B cell (primary cell): ENCODE results near the gene B4GALNT3. TPM values are rescaled to one million over a fixed set of nuclear protein-coding genes. Genes with fewer than 3 reads are reported as not detected.

ENCODE experiments used
- ATAC-seq: fragments of 200-7000 bp; cut with Tn5 transposase; one replicate; pipeline ENCODE4 v1.10.0; 2021; ENCODE audit warnings: low read depth, mild to moderate bottlenecking, moderate number of reproducible peaks, moderate library complexity
- CTCF ChIA-PET: fragments of 350-600 bp; sonication (Branson Sonifier 250); formaldehyde crosslinking; loops from one replicate; lab custom pipeline; 2021; ENCODE audit warnings: antibody characterized with exemption, inconsistent platforms; lab: Charles Lee
- POLR2A ChIA-PET: fragments of 350-600 bp; sonication (Branson Sonifier 250); formaldehyde crosslinking; loops from one replicate; lab custom pipeline; 2021; ENCODE audit warnings: antibody characterized with exemption; lab: Charles Lee
- DNase-seq: peaks from one replicate; pipeline ENCODE4 v3.0.0; 2013
- H2AFZ ChIP-seq: 2 replicates; pipeline ENCODE4 v1.6.1; 2012; ENCODE audit warnings: mild to moderate bottlenecking, low read depth, low read length; ENCODE audit not compliant: insufficient read depth, poor library complexity, severe bottlenecking
- H3K27ac ChIP-seq, 2 donors: 1 replicate in 1 of 2; 2 replicates in 1 of 2; pipeline ENCODE4 v1.5.1; 2012 to 2013; ENCODE audit warnings: low read length in 2 of 2, mild to moderate bottlenecking in 2 of 2, moderate library complexity in 1 of 2
- H3K27me3 ChIP-seq, 4 experiments: fragments of 200-600 bp in 1 of 4; sonication (generic) in 1 of 4; replicated peaks in 1 of 4; 1 replicate in 2 of 4; 2 replicates in 2 of 4; pipeline versions ENCODE4 v1.6.1 to v1.7.0; 2013 to 2016; ENCODE audit warnings: low read length in 3 of 4, mild to moderate bottlenecking in 2 of 4, mixed read lengths in 1 of 4, moderate library complexity in 1 of 4; ENCODE audit not compliant: insufficient read depth in 4 of 4, control insufficient read depth in 3 of 4; ENCODE audit errors: control extremely low read depth in 1 of 4
- H3K36me3 ChIP-seq, 2 experiments: replicated peaks in 1 of 2; 1 replicate in 1 of 2; 2 replicates in 1 of 2; pipeline versions ENCODE4 v1.6.1 to v1.7.1; 2013; ENCODE audit warnings: low read length in 1 of 2; ENCODE audit not compliant: insufficient read depth in 2 of 2, control insufficient read depth in 1 of 2; ENCODE audit errors: control extremely low read depth in 1 of 2, extremely low read depth in 1 of 2
- H3K4me1 ChIP-seq, 2 donors: fragments of 200-600 bp in 1 of 2; sonication (generic) in 1 of 2; 1 replicate in 1 of 2; 2 replicates in 1 of 2; pipeline versions ENCODE4 v1.5.1 to v1.6.1; 2013 to 2017; ENCODE audit warnings: low read length in 2 of 2; ENCODE audit not compliant: control insufficient read depth in 2 of 2, insufficient read depth in 2 of 2
- H3K4me2 ChIP-seq: replicated peaks from 2 replicates; pipeline ENCODE3; 2012; ENCODE audit warnings: mild to moderate bottlenecking, low read depth, low read length; ENCODE audit not compliant: poor library complexity, severe bottlenecking
- H3K4me3 ChIP-seq, 5 experiments: fragments of 200-600 bp in 1 of 5; sonication (generic) in 1 of 5; 1 replicate in 3 of 5; 2 replicates in 2 of 5; pipeline versions ENCODE4 v1.5.1 to v1.7.0; 2011 to 2016; ENCODE audit warnings: low read length in 4 of 5, mild to moderate bottlenecking in 4 of 5, low read depth in 2 of 5, control low read depth in 1 of 5, moderate library complexity in 1 of 5; ENCODE audit not compliant: insufficient read depth in 1 of 5; ENCODE audit errors: control extremely low read depth in 1 of 5, extremely low read depth in 1 of 5
- H3K79me2 ChIP-seq: fragments of 200-600 bp; sonication (generic); one replicate; pipeline ENCODE4 v1.6.0; 2016; ENCODE audit warnings: low read length; ENCODE audit not compliant: control insufficient read depth, insufficient read depth
- H3K9ac ChIP-seq: fragments of 200-600 bp; sonication (generic); 2 replicates; pipeline ENCODE4 v1.6.1; 2017; ENCODE audit warnings: mild to moderate bottlenecking, low read length, moderate library complexity
- H3K9me3 ChIP-seq, 3 donors: one replicate each; pipeline versions ENCODE4 v1.6.1 to v1.7.1; 2013; ENCODE audit warnings: low read length in 2 of 3; ENCODE audit not compliant: control insufficient read depth in 2 of 3, insufficient read depth in 1 of 3; ENCODE audit errors: control extremely low read depth in 1 of 3
- H4K20me1 ChIP-seq: 2 replicates; pipeline ENCODE4 v1.6.0; 2012; ENCODE audit warnings: mild to moderate bottlenecking, low read length; ENCODE audit not compliant: insufficient read depth, control insufficient read depth, poor library complexity, severe bottlenecking
- H3K27ac Mint-ChIP-seq: one replicate; pipeline ENCODE4 v1.8.0; 2021; ENCODE audit warnings: mixed read lengths
- H3K27me3 Mint-ChIP-seq: one replicate; pipeline ENCODE4 v1.8.0; 2021; ENCODE audit warnings: mixed read lengths
- H3K4me1 Mint-ChIP-seq: one replicate; pipeline ENCODE4 v1.8.0; 2021; ENCODE audit warnings: mixed read lengths
- H3K4me3 Mint-ChIP-seq: one replicate; pipeline ENCODE4 v1.8.0; 2021; ENCODE audit warnings: mixed read lengths
- H3K9me3 Mint-ChIP-seq: one replicate; pipeline ENCODE4 v1.8.0; 2022; ENCODE audit warnings: mixed read lengths; ENCODE audit not compliant: insufficient read depth
- CTCF ChIP-seq: fragments of 200-600 bp; IDR thresholded peaks from one replicate; pipeline ENCODE4 v1.8.0; 2022; ENCODE audit warnings: antibody characterized with exemption, mild to moderate bottlenecking
- EZH2 ChIP-seq: IDR thresholded peaks from 2 replicates; pipeline ENCODE4 v1.6.1; 2012; ENCODE audit warnings: borderline replicate concordance, low read depth, mild to moderate bottlenecking, moderate library complexity, low read length; ENCODE audit not compliant: insufficient read depth, poor library complexity, severe bottlenecking
- WGBS: methylation state at CpG from one replicate; pipeline ENCODE4 v1.1.5; 2013; ENCODE audit warnings: missing lambda C conversion rate; ENCODE audit not compliant: insufficient coverage; 5-methylcytosine and 5-hydroxymethylcytosine counted together
- intact Hi-C: fragments of 100-400 bp; cut with micrococcal nuclease; formaldehyde crosslinking; loops from one replicate; pipeline ENCODE4 v1.10.0; 2022
- polyA plus RNA-seq: library from polyadenylated mRNA; depleted of rRNA; stranded (reverse); fragments of >200 nt; gene quantifications from 2 replicates; pipeline ENCODE4 v1.2.3, GENCODE V29; 2012
- total RNA-seq, 2 donors: library from RNA; stranded (reverse); fragments of 120-200 nt in 1 of 2; gene quantifications; 1 replicate in 1 of 2; 2 replicates in 1 of 2; pipeline versions ENCODE4 v1.2.3 to v1.2.4, GENCODE V29; 2013 to 2022

B4GALNT3 gene
- total and polyA plus RNA-seq, 2 donors (not counting 1 experiment from before 2014, with no cell fraction given): 0.25 TPM; not detected in 1

GRCh38 chr12:547883-548470 is 88.2 kb downstream of the B4GALNT3 start:
- DNase-seq (no peak), ATAC-seq (no peak)
- Mint-ChIP-seq H3K4me1 (peaks cover 3% of the 10 kb centered on the region), H3K27ac (no peak overlapping the region), H3K27me3 (peaks cover 46% of the 10 kb centered on the region), H3K4me3 (no peak overlapping the region), H3K9me3 (no peaks in the 10 kb centered on the region)
- no peaks in the 10 kb centered on the region for H3K79me2 ChIP-seq
- peaks cover 0 to 34% (median 3%) of the 10 kb centered on the region in 4 experiments for H3K27me3 ChIP-seq
- H3K9ac ChIP-seq: no peak overlapping the region
- TF ChIP-seq EZH2: no peak
- TF ChIP-seq CTCF: no peak
- H3K4me2 ChIP-seq: no peak overlapping the region
- no peak overlapping the region for H3K4me3 ChIP-seq
- no peaks in the 10 kb centered on the region for H3K36me3 ChIP-seq
- H3K27ac ChIP-seq: no peak overlapping the region
- peaks cover 0 to 7% (median 0%) of the 10 kb centered on the region in 3 donors for H3K9me3 ChIP-seq
- peaks cover 8 to 10% of the 10 kb centered on the region in 2 donors for H3K4me1 ChIP-seq
- H4K20me1 ChIP-seq: no peaks in the 10 kb centered on the region
- POLR2A ChIA-PET: no interaction called here
- 78% methylated on average over 12 of the region's 13 CpGs for WGBS
- intact Hi-C loops: loop anchor here (1.0 kb wide), 1 partner anchor 106 kb away; no protein-coding TSS in a partner anchor
- CTCF ChIA-PET: interaction anchor here (0.7 to 1.2 kb wide), 4 partner anchors 12 to 106 kb away, joined by 3 to 4 read pairs (median 3); no protein-coding TSS in a partner anchor
- H2AFZ ChIP-seq: no peak overlapping the region

GRCh38 chr12:549476-550082 is 89.8 kb downstream of the B4GALNT3 start:
- DNase-seq (no peak), ATAC-seq (no peak)
- no peak overlapping the region for H3K27ac ChIP-seq
- H3K79me2 ChIP-seq: no peaks in the 10 kb centered on the region
- no peaks in the 10 kb centered on the region for H3K36me3 ChIP-seq
- ChIA-PET CTCF (interaction anchor here (0.7 kb wide), 1 partner anchor 493 kb away, joined by 4 read pairs; no protein-coding TSS in a partner anchor), POLR2A (no interaction called here)
- no peak overlapping the region for H3K4me3 ChIP-seq
- TF ChIP-seq EZH2 (no peak), CTCF (no peak)
- H3K4me1 ChIP-seq: peaks cover 10 to 15% of the 10 kb centered on the region in 2 donors
- peaks cover 41% of the 10 kb centered on the region for H3K27me3 Mint-ChIP-seq
- H3K9me3 Mint-ChIP-seq: no peaks in the 10 kb centered on the region
- WGBS: 91% methylated on average over 25 of the region's 29 CpGs
- no peak overlapping the region for H2AFZ ChIP-seq
- no peak overlapping the region for H3K4me2 ChIP-seq
- H4K20me1 ChIP-seq: no peaks in the 10 kb centered on the region
- H3K27ac Mint-ChIP-seq: no peak overlapping the region
- H3K4me1 Mint-ChIP-seq: peaks cover 3% of the 10 kb centered on the region
- peaks cover 0 to 28% (median 3%) of the 10 kb centered on the region in 4 experiments for H3K27me3 ChIP-seq
- peaks cover 0 to 13% (median 0%) of the 10 kb centered on the region in 3 donors for H3K9me3 ChIP-seq
- intact Hi-C loops: no loop called here
- H3K4me3 Mint-ChIP-seq: no peak overlapping the region
- H3K9ac ChIP-seq: no peak overlapping the region
